CD4-positive, alpha-beta T cell treated with Interleukin-10 for 1 hour (primary cell): ENCODE measurements around the gene INPP5A.

Experiments used
- DNase-seq: peaks from one replicate; pipeline ENCODE4 v3.0.0-alpha.2; 2020

Gene INPP5A

GRCh38 chr10:132634241-132634946, 96.8 kb downstream of the INPP5A start:
- no peak for DNase-seq

GRCh38 chr10:132634947-132635271, 97.3 kb downstream of the INPP5A start:
- DNase-seq: no peak

- no peak for DNase-seq
These were observed 98.8 kb downstream of the INPP5A start for GRCh38 chr10:132636358-132636757.

- peak; percentile 62 for DNase-seq
These were observed 100.0 kb downstream of the INPP5A start for GRCh38 chr10:132637477-132638129.

- no peak for DNase-seq
These were observed 100.5 kb downstream of the INPP5A start for GRCh38 chr10:132638130-132638515.

GRCh38 chr10:132639470-132639869, 101.9 kb downstream of the INPP5A start:
- no peak for DNase-seq

- no peak for DNase-seq
These were observed 102.9 kb downstream of the INPP5A start for GRCh38 chr10:132640326-132641125.

- no peak for DNase-seq
These were observed 103.8 kb downstream of the INPP5A start for GRCh38 chr10:132641401-132641800.

GRCh38 chr10:132641966-132642731, 104.6 kb downstream of the INPP5A start:
- no peak for DNase-seq

- DNase-seq: no peak
These were observed 105.1 kb downstream of the INPP5A start for GRCh38 chr10:132642732-132643008.

- no peak for DNase-seq
These were observed 106.3 kb downstream of the INPP5A start for GRCh38 chr10:132643709-132644526.

GRCh38 chr10:132644527-132645246, 107.1 kb downstream of the INPP5A start:
- DNase-seq: no peak

- DNase-seq: no peak
These were observed 107.6 kb downstream of the INPP5A start for GRCh38 chr10:132645247-132645530.

GRCh38 chr10:132645630-132646442, 108.2 kb downstream of the INPP5A start:
- no peak for DNase-seq

GRCh38 chr10:132646443-132647097, 109.0 kb downstream of the INPP5A start:
- no peak for DNase-seq

GRCh38 chr10:132647424-132647823, 109.8 kb downstream of the INPP5A start:
- DNase-seq: no peak

- no peak for DNase-seq
These were observed 110.7 kb downstream of the INPP5A start for GRCh38 chr10:132648072-132648850.

GRCh38 chr10:132648851-132649528, 111.4 kb downstream of the INPP5A start:
- no peak for DNase-seq
